Measurements from ENCODE around the gene PSMB10.

The PSMB10 gene

DNA sequence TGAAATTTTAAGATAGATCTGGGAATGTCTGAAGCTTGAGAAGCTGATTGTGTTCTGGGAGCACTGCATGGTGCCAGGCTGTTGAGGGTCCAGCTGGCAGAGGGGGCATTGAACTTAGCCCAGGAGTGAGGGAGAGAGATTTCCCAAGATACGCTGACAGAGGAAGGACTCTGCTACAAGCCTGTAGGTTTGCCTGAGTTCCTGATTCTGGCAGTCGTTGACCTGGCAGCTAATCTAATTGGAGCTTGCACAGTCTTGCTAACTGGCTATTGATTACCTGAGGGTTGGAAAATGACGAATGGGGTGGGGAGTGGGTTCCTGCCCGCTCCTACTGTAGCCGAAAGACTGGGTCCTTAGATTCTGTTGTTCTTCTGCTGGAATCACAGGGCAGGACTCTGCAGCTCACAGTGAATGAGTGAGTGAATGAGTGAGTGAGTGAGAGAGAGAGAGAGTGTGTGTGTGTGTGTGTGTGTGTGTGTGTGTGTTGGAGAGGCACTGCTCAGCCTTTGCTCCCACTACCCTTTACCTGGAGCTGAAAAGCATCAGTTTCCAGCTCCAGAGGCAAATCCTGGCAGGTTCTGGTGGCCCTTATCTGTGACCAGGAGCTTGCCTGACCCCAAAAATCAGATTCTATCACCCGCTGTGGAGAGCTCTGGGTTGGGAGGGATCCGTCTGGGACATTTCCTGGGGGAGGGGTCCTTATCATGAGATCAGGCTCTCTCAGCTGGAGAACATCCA lies 21.7 kb downstream of the PSMB10 start:
- H3K27ac ChIP-seq (ENCODE audit: insufficient read depth, low read length, poor library complexity, severe bottlenecking): no peak overlapping the region
- H3K9me3 ChIP-seq (ENCODE audit: control insufficient read depth, low read length): no peaks in the 10 kb centered on the region
- no peak overlapping the region for H3K4me3 ChIP-seq (ENCODE audit: insufficient read depth, low read depth, low read length, poor library complexity, severe bottlenecking)
- H3K36me3 ChIP-seq (ENCODE audit: control insufficient read depth, insufficient read depth, low read length): peaks cover 5% of the 10 kb centered on the region
- DNase-seq: no peak
- no peaks in the 10 kb centered on the region for H3K4me1 ChIP-seq (ENCODE audit: control insufficient read depth, insufficient read depth, low read length, poor library complexity, severe bottlenecking)
- no peaks in the 10 kb centered on the region for H3K27me3 ChIP-seq (replicated peaks; ENCODE audit: control insufficient read depth, insufficient read depth, low read length, poor library complexity, severe bottlenecking)

DNA sequence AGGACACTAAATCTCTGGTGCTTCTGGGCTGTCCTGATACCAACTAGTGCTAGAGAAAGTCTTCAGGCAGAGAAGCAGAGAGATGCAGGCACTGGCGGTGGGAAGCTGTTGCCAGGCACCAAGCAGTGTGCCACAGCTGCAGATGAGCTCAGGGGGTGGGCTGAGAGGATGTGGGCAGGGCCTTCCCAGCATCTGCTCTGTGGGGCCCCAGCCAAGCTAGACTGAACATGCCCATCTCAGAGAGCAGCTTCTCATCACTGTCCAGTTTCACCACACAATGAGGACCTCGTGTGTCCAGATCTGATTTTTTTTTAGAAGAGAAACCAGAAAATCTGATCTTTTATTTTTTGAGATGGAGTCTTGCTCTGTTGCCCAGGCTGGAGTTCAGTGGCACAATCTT lies 26.5 kb downstream of the PSMB10 start:
- Histone ChIP-seq H3K27ac (ENCODE audit: insufficient read depth, low read length, poor library complexity, severe bottlenecking) (no peak overlapping the region), H3K9me3 (ENCODE audit: control insufficient read depth, low read length) (no peaks in the 10 kb centered on the region), H3K4me3 (ENCODE audit: insufficient read depth, low read depth, low read length, poor library complexity, severe bottlenecking) (no peak overlapping the region), H3K4me1 (ENCODE audit: control insufficient read depth, insufficient read depth, low read length, poor library complexity, severe bottlenecking) (no peaks in the 10 kb centered on the region), H3K27me3 (replicated peaks; ENCODE audit: control insufficient read depth, insufficient read depth, low read length, poor library complexity, severe bottlenecking) (no peaks in the 10 kb centered on the region), H3K36me3 (ENCODE audit: control insufficient read depth, insufficient read depth, low read length) (peaks cover 13% of the 10 kb centered on the region)
- no peak for DNase-seq

DNA sequence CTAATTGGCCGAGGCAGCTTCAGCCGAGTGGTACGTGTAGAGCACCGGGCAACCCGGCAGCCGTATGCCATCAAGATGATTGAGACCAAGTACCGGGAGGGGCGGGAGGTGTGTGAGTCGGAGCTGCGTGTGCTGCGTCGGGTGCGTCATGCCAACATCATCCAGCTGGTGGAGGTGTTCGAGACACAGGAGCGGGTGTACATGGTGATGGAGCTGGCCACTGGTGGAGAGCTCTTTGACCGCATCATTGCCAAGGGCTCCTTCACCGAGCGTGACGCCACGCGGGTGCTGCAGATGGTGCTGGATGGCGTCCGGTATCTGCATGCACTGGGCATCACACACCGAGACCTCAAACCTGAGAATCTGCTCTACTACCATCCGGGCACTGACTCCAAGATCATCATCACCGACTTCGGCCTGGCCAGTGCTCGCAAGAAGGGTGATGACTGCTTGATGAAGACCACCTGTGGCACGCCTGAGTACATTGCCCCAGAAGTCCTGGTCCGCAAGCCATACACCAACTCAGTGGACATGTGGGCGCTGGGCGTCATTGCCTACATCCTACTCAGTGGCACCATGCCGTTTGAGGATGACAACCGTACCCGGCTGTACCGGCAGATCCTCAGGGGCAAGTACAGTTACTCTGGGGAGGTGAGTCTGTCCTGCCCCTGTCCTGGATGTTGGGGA lies 27.5 kb downstream of the PSMB10 start:
- H3K27ac ChIP-seq (ENCODE audit: insufficient read depth, low read length, poor library complexity, severe bottlenecking): no peak overlapping the region

DNA sequence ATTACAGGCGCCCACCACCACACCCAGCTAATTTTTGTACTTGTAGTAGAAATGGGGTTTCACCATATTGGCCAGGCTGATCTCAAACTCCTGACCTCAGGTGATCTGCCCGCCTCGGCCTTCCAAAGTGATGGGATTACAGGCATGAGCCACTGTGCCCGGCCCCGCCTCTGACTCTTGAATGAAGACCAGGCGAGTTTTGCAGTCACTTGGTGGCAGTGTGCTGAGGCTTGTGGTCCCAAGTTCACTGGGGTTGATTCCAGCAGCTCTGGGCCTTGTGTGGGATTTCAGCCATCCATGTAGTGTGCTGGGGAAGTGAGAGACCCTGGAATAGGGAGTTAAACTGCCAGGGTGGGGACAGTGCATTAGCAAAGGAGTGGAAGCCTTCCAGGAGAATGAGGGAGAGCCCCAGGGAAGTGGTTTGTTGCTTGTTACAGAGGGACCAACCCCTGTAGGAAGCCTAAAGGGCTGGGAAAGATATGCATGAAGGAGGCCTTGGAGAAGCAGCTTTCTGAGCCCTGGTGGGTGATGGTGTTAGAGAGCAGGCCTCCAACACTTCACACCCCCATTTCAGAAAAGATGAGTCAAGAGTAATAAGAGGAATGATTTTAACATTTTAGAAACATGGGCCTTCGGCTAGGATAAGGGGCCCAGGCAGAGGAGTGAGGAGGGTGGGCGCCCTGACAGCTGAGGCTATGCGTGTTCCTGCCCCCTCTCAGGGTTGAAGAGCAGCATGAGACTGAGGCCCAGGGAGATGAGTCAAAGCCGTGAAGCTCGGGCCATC lies 29.1 kb downstream of the PSMB10 start:
- Histone ChIP-seq H3K9me3 (ENCODE audit: control insufficient read depth, low read length) (no peaks in the 10 kb centered on the region), H3K4me1 (ENCODE audit: control insufficient read depth, insufficient read depth, low read length, poor library complexity, severe bottlenecking) (no peaks in the 10 kb centered on the region), H3K27ac (ENCODE audit: insufficient read depth, low read length, poor library complexity, severe bottlenecking) (no peak overlapping the region), H3K27me3 (replicated peaks; ENCODE audit: control insufficient read depth, insufficient read depth, low read length, poor library complexity, severe bottlenecking) (no peaks in the 10 kb centered on the region), H3K4me3 (ENCODE audit: insufficient read depth, low read depth, low read length, poor library complexity, severe bottlenecking) (no peak overlapping the region), H3K36me3 (ENCODE audit: control insufficient read depth, insufficient read depth, low read length) (peaks cover 13% of the 10 kb centered on the region)
- no peak for DNase-seq

More for the DNA sequence above, 27.5 kb downstream of the PSMB10 start:
- no peaks in the 10 kb centered on the region for H3K27me3 ChIP-seq (replicated peaks; ENCODE audit: control insufficient read depth, insufficient read depth, low read length, poor library complexity, severe bottlenecking)
- H3K4me1 ChIP-seq (ENCODE audit: control insufficient read depth, insufficient read depth, low read length, poor library complexity, severe bottlenecking): no peaks in the 10 kb centered on the region
- no peaks in the 10 kb centered on the region for H3K9me3 ChIP-seq (ENCODE audit: control insufficient read depth, low read length)
- H3K4me3 ChIP-seq (ENCODE audit: insufficient read depth, low read depth, low read length, poor library complexity, severe bottlenecking): no peak overlapping the region
- no peak for DNase-seq
- peaks cover 13% of the 10 kb centered on the region for H3K36me3 ChIP-seq (ENCODE audit: control insufficient read depth, insufficient read depth, low read length)

DNA sequence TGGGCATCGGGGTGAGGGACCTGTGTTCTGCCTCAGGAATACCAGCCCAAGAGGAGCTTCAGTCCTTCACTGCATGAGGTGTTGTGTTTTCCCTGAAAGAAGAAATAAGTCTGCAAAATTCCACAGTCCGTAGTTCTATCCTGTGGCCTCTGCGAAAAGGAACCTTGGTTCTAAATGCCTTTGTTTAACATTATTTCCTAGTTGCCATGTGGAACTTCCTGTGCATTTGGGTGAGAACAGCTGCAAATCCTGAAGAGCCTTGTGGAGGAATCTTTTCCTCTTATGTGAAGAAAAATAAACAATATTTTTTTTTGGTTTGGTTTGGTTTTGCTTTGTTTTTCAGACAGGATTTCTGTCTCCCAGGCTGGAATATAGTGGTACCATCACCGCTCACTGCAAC lies 33.8 kb downstream of the PSMB10 start:
- no peak for DNase-seq
- no peak overlapping the region for H3K27ac ChIP-seq (ENCODE audit: insufficient read depth, low read length, poor library complexity, severe bottlenecking)
- H3K36me3 ChIP-seq (ENCODE audit: control insufficient read depth, insufficient read depth, low read length): no peaks in the 10 kb centered on the region
- H3K9me3 ChIP-seq (ENCODE audit: control insufficient read depth, low read length): no peaks in the 10 kb centered on the region
- no peak overlapping the region for H3K4me3 ChIP-seq (ENCODE audit: insufficient read depth, low read depth, low read length, poor library complexity, severe bottlenecking)
- no peaks in the 10 kb centered on the region for H3K4me1 ChIP-seq (ENCODE audit: control insufficient read depth, insufficient read depth, low read length, poor library complexity, severe bottlenecking)
- no peaks in the 10 kb centered on the region for H3K27me3 ChIP-seq (replicated peaks; ENCODE audit: control insufficient read depth, insufficient read depth, low read length, poor library complexity, severe bottlenecking)

DNA sequence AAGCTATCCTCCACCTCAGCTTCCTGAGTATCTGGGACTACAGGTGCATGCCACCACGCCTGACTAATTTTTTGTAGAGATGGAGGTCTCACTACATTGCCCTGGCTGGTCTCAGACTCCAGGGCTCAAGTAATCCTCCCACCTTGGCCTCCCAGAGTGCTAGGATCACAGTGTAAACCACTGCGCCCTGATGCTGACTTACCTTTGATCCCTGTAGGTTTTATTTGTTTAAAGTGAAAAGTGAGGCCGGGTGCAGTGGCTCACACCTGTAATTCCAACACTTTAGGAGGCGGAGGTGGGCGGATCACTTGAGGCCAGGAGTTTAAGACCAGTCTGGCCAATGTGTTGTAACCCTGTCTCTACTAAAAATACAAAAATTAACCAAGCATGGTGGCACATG lies 34.9 kb downstream of the PSMB10 start:
- H3K9me3 ChIP-seq (ENCODE audit: control insufficient read depth, low read length): no peaks in the 10 kb centered on the region
- H3K4me3 ChIP-seq (ENCODE audit: insufficient read depth, low read depth, low read length, poor library complexity, severe bottlenecking): no peak overlapping the region
- H3K4me1 ChIP-seq (ENCODE audit: control insufficient read depth, insufficient read depth, low read length, poor library complexity, severe bottlenecking): no peaks in the 10 kb centered on the region

DNA sequence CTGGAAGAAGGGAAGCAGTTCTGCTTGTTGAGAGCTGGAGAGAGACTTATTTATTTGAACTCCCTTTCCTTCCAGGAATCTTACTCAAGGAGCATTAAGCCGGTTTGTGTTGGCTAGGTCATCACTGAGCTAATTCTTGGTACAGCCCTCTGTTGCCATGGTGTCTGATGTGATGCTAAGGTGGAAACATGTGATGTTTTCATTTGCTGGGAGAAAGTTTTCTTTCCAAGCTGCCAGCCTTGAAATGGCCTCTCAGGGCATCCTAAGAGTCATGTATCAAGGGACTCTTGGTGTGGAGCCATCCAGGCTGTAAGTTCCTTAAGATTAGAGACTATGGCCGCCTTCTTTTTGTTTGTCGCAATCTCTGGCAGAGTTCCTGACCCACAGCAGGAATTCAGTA lies 39.4 kb downstream of the PSMB10 start:
- Histone ChIP-seq H3K27me3 (replicated peaks; ENCODE audit: control insufficient read depth, insufficient read depth, low read length, poor library complexity, severe bottlenecking) (no peaks in the 10 kb centered on the region), H3K27ac (ENCODE audit: insufficient read depth, low read length, poor library complexity, severe bottlenecking) (no peak overlapping the region), H3K4me1 (ENCODE audit: control insufficient read depth, insufficient read depth, low read length, poor library complexity, severe bottlenecking) (peaks cover 17% of the 10 kb centered on the region), H3K9me3 (ENCODE audit: control insufficient read depth, low read length) (no peaks in the 10 kb centered on the region), H3K4me3 (ENCODE audit: insufficient read depth, low read depth, low read length, poor library complexity, severe bottlenecking) (no peak overlapping the region), H3K36me3 (ENCODE audit: control insufficient read depth, insufficient read depth, low read length) (no peaks in the 10 kb centered on the region)
- DNase-seq: no peak

More for the DNA sequence above, 34.9 kb downstream of the PSMB10 start:
- DNase-seq: no peak
- no peaks in the 10 kb centered on the region for H3K27me3 ChIP-seq (replicated peaks; ENCODE audit: control insufficient read depth, insufficient read depth, low read length, poor library complexity, severe bottlenecking)
- no peaks in the 10 kb centered on the region for H3K36me3 ChIP-seq (ENCODE audit: control insufficient read depth, insufficient read depth, low read length)
- H3K27ac ChIP-seq (ENCODE audit: insufficient read depth, low read length, poor library complexity, severe bottlenecking): no peak overlapping the region

DNA sequence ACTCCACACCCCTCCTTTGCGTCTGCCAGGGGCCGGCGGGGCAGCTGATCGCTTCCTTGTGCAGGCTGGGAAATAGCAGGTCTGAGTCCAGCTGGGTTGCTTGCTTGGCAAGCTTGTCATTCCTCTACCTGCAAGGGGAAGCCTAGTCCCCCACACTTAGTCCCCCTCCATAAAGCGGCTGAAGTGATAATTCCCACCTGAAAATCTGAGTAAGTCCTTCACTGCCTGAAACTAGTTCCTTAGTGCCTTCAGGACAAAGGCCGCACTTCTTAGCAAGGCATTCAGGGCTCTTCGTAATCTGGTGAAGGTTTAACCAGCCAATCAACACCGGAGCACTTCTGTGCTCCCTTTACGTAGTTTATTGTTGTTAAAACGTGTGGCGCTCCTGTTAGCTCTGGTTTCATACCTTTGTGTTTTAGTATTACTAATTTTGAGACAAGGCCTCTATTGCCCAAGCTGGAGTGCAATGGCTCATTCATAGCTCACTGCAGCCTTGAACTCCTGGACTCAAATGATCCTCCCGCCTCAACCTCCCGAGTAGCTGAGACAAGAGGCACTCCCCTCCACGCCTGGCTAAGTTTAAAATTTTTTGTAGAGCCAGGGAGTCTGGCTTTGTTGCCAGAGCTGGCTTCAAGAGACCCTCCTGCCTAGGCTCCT lies 42.8 kb downstream of the PSMB10 start:
- Histone ChIP-seq H3K9me3 (ENCODE audit: control insufficient read depth, low read length) (no peaks in the 10 kb centered on the region), H3K36me3 (ENCODE audit: control insufficient read depth, insufficient read depth, low read length) (no peaks in the 10 kb centered on the region), H3K4me3 (ENCODE audit: insufficient read depth, low read depth, low read length, poor library complexity, severe bottlenecking) (peak overlapping the region; percentile 92), H3K27ac (ENCODE audit: insufficient read depth, low read length, poor library complexity, severe bottlenecking) (peak overlapping the region; percentile 85), H3K27me3 (replicated peaks; ENCODE audit: control insufficient read depth, insufficient read depth, low read length, poor library complexity, severe bottlenecking) (no peaks in the 10 kb centered on the region), H3K4me1 (ENCODE audit: control insufficient read depth, insufficient read depth, low read length, poor library complexity, severe bottlenecking) (peaks cover 17% of the 10 kb centered on the region)
- no peak for DNase-seq

DNA sequence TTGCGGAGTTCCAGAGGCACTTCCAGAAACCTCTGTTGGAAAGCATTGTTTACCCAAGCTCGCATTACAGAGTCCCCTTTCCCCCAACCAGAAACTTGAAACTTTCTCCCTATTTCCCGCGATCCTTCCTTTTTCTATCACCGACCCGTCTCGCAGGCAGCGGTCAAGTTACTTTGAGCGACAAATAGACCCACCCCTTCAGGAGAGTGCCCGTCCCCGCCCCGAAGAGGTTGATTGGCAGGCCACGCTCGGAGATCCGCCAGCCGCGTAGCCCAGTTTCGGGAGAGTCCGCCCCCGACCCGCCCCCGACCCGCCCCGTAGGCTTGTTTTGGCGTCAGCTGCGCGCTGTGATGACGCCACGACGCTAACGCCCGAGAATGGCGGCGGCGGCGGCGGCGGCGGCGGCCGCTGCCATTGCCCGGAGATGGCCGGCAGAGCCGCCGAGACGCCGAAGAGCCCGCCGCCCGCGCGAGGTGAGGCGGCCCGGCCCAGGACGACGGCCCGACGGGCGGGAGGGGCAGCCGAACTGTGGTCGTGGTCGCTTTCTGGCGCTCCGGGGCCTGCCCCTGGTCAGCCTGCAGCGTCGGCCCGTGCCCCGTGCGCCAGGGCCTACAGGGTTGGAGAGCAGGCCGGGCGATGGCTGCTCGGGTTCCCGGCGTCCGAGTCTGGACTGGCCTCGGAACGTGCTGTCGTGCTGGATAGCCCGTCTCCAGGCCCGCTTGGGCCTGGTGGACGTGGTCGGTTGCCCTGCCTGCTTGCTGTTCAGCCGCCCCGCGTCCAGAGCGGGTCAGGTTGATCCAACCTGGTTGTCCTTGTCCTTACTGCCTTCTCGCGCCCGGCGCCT lies 43.5 kb downstream of the PSMB10 start, which contains the start of gene PSKH1:
TSS of gene PSKH1 (plus strand) at position 356 of the 844 bp plus-strand sequence. CDS start 15,496 bp downstream, outside the sequence.
- no peaks in the 10 kb centered on the region for H3K36me3 ChIP-seq (ENCODE audit: control insufficient read depth, insufficient read depth, low read length)
- no peaks in the 10 kb centered on the region for H3K9me3 ChIP-seq (ENCODE audit: control insufficient read depth, low read length)
- peaks cover 17% of the 10 kb centered on the region for H3K4me1 ChIP-seq (ENCODE audit: control insufficient read depth, insufficient read depth, low read length, poor library complexity, severe bottlenecking)
- peak within 1 kb of the TSS; percentile 92 for H3K4me3 ChIP-seq (ENCODE audit: insufficient read depth, low read depth, low read length, poor library complexity, severe bottlenecking)
- peak; percentile 89 to 93 (median 90) for DNase-seq
- peak within 1 kb of the TSS; percentile 85 for H3K27ac ChIP-seq (ENCODE audit: insufficient read depth, low read length, poor library complexity, severe bottlenecking)
- H3K27me3 ChIP-seq (replicated peaks; ENCODE audit: control insufficient read depth, insufficient read depth, low read length, poor library complexity, severe bottlenecking): no peaks in the 10 kb centered on the region

Measured in effector memory CD4-positive, alpha-beta T cell (primary cell).